Measurements from ENCODE around the gene ING5.
A peak's percentile ranks its signal among the peaks of the same experiment; 100 is the strongest.

ING5 gene

DNA sequence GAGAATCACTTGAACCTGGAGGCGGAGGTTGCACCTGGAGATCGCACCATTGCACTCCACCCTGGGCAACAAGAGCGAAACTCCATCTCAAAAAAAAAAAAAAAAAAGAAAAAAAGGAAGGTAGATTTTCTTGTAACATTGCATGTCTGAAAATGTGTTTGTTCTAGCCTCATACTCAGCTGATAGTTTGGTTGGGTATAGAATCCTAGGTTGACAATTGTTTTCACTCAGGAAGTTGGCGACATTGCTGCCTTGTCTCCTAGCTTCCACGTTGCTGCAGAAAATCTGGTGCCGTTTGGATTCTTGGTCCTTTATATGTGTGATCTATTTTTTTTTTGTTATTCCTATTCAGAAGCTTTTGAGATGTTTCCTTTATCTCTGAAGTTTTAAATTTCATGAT lies 4.7 kb downstream of the ING5 start:
- no peak for DNase-seq (ENCODE audit: low read depth)

DNA sequence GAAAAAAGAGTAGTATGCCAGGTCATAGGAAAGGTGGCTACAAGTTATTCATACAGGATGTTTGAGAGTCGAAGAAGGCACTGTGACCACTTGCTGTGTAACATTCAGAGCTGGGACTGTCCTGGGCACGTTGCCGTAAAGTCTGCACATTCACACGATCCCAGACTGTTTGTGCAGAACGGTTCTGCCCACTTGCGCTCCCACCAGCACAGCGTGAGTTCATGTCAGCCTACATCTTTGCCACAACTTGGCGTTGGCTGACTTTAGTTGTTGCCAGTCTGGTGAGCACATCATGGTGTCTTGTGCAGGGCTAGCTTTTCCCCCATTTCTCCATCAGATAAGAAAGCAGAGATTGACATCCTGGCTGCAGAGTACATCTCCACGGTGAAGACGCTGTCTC lies 7.0 kb downstream of the ING5 start:
- DNase-seq (ENCODE audit: low read depth): no peak

DNA sequence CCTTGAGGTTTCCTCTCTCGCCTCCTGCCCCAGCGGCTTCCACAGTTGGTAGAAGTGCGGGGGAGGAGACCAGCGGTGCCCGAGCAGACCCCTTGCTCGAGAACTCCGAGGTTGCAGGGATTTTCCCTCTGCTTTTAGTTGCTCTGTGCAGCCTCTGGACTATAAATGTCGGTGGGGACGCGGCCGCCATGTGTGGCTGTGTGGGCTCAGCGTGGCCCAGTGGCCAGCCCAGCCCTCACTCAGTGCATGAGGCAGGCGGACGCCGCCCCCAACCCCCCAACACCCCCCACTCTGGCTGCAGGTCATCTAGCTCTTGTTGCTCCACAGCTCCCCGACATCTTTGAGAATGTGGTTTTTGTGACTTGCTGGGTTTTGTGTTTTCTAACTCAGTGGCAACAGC lies 17.3 kb downstream of the ING5 start:
- no peak for DNase-seq (ENCODE audit: low read depth)

DNA sequence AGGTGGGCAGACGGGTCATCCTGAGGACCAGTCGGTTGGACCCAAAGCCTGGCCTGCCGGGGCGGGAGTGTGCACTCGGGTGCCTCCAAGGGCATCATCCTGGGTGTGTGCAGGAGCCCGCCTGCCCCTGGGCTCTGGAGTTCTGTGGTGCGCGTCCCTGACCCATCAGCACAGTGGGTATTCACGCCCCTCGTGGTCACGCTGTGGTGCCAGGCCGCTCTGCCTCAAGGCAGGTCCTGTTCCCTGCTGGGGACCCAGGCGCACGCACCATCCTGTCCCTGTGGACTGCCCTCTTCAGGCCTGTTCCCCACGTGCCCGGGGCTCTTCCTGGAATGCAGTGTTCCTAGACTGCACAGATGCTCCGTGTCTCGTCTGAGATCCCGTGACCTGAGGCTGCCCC lies 18.3 kb downstream of the ING5 start:
- no peak for DNase-seq (ENCODE audit: low read depth)

GRCh38 chr2:241720560-241720959 lies 18.7 kb downstream of the ING5 start:
- no peak for DNase-seq (ENCODE audit: low read depth)

DNA sequence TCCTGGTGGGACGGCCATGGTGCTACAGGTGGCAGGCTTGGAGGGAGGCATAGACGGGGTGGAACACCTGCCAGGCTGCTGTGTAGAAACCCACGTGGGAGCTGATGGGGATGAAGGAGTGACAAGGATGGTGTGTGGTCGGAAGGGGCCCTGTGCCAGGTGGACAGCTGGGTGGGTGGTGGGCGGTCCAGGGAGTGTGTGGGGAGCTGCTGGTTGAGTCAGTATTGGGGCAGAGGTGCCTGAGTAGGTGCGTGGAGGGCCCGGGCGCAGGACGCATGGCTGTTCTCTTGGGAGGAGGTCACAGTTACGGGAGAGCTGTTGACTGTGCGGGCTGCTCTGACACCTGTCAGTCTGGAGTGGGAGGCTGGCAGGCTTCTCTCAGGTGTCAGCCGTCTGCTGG lies 20.0 kb downstream of the ING5 start:
- DNase-seq (ENCODE audit: low read depth): no peak

DNA sequence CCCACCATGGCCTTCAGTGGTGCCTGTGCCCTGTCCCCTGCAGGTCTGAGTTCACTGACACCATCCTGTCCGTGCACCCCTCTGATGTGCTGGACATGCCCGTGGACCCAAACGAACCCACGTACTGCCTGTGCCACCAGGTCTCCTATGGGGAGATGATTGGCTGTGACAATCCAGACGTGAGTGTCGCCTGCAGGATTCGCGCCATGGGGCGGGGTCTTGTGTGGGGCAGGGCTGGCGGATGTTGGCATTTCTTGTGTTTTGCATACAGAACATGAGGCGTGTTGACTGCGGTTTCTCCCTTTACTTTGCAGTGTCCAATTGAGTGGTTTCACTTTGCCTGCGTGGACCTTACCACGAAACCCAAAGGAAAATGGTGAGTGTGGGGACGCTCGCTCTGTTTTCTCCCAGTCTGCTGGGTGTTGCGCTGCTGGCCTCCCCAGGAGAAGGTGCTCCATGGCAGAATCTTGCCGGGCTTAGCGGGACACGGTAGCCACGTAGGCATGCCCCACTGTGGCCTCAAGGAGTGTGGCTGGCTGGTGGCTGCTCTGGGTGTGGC lies 21.1 kb downstream of the ING5 start:
- DNase-seq (ENCODE audit: low read depth): no peak

DNA sequence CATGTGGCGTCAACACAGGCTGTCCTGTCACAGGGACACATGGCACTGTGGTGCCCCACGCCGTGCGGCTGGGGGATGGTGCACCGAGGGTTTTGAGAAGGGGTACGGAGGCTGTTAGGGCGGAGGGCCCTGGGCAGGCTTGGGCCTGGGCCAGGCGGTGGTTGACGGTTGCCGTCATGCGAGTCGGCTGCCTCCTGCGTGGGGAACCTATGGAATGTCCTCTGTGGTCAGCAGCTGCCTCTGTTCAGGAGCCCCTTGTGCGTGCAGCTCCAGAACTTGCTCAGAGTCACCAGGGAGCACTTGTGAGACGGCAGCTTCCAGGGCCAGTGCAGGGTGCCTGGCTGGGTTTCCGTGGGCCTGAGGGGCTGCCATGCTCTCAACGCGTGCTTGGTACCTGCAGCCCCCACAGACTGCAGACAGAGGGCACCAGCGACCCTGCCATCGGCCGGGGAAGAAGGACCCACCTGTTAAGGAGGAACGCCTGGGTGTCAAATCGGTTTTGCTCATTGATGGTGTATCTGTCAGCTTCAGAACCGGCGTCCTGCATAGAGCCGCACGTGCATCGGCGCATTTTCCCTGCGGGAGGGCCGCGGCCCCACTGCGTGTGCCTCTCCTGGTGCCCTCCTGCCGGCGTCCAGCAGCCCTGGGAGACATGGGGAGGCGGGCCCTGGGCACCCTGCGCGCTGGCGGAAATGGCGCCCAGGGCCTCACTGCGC lies 22.6 kb downstream of the ING5 start:
- no peak for DNase-seq (ENCODE audit: low read depth)

- DNase-seq (ENCODE audit: low read depth): no peak
Observed at GRCh38 chr2:241724975-241725870, 23.4 kb downstream of the ING5 start.

DNA sequence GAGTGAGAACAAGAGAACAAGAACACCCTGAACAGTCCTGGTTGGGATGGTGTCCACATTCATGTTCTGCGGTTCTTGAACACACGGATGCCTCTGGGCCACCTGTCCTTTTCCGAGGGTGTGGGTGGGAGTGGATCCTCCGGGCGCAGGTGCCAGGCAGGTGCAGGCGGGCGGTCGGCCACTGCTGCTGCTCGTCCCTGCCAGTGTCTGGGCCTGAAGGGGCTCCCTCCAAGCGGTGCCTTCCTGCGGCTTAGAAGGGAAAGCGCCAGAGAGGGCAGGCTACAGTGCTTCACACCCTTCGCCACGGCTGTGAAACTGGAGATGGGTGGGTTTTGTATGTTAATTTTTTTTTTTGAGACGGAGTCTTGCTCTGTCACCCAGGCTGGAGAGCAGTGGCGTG lies 24.6 kb downstream of the ING5 start:
- DNase-seq (ENCODE audit: low read depth): no peak

DNA sequence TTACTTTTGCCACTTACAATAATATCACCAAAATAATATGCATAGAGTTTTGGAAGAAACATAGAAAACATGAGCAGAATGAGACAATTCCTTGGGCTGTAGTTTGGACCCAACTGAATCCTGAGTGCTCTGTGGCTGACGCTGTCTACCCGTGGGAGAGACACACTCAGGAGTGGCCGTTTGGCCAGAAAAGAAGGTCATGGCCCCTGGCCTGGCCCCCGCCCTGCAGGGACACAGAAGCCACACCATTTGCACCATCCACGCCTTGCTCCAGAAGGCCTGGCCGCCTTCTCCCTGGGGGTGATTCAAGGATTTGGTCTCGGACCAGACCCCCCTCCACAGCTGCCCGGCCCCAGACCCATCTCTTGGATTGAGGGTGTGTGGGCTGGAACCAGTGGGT lies 26.2 kb downstream of the ING5 start:
- DNase-seq (ENCODE audit: low read depth): no peak

- no peak for DNase-seq (ENCODE audit: low read depth)
Observed at GRCh38 chr2:241728627-241729026, 26.8 kb downstream of the ING5 start.

DNA sequence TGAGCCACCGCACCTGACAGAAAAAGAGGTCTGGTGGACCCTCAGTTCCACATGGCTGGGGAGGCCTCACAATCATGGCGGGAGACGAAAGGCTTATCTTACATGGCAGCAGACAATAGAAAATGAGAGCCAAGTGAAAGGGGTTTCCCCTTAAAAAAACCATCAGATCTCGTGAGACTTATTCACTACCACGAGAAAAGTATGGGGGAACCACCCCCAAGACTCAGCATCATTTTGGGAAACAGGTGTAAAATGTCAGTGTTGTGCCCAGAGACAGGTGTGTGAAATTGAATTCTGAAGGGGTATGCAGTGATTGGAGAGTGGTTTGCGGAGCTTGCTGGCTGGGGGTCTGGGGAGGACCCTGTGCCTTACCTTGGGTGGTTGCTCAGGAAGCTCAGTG lies 28.0 kb downstream of the ING5 start:
- DNase-seq (ENCODE audit: low read depth): no peak

GRCh38 chr2:241730671-241731293 lies 28.9 kb downstream of the ING5 start:
- DNase-seq (ENCODE audit: low read depth): no peak

- peak; percentile 49 for DNase-seq (ENCODE audit: low read depth)
Observed at GRCh38 chr2:241732513-241733186, 30.8 kb downstream of the ING5 start.

- DNase-seq (ENCODE audit: low read depth): no peak
Observed at GRCh38 chr2:241733391-241734207, 31.8 kb downstream of the ING5 start.

DNA sequence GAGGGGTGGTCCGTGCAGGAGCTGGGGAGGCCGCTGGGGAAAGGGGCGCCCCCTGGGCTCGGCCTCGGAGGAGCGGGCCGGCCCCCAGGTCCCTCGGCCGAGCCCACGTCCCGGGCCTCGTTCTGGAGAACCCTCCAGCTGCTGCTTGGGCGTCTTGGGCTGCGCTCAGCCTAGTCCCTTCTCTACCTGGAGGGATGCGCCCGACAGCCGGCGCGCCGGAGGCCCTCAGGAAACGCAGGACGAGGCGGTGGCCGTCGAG lies 32.3 kb downstream of the ING5 start:
- DNase-seq (ENCODE audit: low read depth): no peak

DNA sequence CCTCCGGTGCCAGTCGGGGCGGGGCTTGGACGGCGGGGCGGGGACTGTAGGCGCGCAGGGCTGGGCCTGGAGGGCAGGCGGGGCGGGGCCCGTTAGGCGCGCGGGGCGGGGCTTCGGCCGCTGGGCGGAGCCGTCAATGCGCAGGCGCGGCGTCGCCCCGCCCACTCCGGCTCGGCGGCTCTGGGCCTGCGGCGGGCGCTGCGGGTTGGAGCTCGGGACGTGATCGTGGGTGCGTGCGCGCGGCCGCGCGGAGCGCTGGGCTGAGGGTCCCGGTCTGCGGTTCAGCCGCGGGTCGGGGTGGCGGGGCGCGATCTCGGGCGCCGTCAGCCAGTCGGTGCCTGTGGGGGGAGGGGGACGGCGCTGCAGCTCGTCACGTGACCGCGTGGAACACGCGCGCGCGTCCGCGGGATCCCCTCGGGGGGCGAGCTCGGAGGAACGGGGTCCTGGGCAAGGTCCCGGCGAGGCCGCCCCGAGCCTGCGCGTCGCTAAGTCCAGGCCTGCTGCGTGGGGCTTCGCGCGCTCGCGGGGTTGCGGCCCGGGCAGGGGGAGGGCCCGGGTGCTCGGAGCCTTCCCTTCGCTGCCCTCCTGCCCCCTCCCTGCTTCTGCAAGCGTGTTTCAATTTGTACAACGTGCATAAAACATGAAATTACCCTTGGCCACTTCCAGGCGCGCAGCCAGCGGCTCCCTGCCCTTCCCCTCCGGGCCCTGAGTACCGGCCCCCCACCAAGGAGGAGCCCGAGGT lies 32.8 kb downstream of the ING5 start, which contains the start of gene D2HGDH:
Gene D2HGDH, plus strand, starts transcription at position 164 of the 742 bp plus-strand sequence. CDS start 595 bp downstream, outside the sequence.
- DNase-seq (ENCODE audit: low read depth): peak; percentile 88

- DNase-seq (ENCODE audit: low read depth): no peak
Observed at GRCh38 chr2:241736111-241736510, 34.3 kb downstream of the ING5 start.

DNA sequence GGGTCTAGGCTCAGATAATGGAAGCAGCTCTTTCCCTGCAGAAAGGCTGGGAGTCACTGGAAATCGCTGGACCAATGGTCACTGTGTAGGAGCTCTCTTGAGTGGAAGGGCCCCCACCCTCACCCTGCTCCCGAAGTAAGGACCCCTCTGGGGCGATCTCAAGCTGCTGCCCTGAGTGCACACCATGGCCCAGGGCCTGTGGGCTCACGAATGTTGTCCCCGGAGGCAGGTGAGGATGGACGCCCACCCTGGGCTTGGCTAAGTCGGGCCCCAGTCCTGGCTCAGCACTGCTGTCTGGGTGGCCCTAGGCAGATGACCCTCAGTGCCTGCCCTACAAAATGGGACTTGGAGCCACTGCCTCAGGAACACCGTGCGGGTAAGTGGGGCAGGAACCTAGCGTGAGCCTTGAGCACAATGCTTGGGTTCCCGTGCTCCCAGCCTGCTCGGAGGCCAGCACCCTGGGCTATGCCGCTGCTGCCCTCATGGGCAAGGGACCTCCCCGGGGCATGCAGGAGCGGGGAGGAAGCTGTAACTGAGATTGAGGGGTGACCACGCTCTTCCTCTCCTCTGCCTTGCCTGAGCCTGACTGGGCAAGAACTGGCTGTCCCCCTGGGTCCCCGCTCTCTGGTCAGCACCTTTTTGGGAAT lies 36.3 kb downstream of the ING5 start:
- no peak for DNase-seq (ENCODE audit: low read depth)
